NCI-H1436 (cell line): ENCODE results near the gene IFITM1.
"Not testable (repeated sequence)": the region's sequence is repeated elsewhere in the genome, so short reads cannot be mapped to it uniquely, and the experiment has no call there.

ENCODE experiments used
- DNase-seq: peaks from one replicate; lab custom pipeline; 2025; lab: John Stamatoyannopoulos, UW

IFITM1 gene

DNA sequence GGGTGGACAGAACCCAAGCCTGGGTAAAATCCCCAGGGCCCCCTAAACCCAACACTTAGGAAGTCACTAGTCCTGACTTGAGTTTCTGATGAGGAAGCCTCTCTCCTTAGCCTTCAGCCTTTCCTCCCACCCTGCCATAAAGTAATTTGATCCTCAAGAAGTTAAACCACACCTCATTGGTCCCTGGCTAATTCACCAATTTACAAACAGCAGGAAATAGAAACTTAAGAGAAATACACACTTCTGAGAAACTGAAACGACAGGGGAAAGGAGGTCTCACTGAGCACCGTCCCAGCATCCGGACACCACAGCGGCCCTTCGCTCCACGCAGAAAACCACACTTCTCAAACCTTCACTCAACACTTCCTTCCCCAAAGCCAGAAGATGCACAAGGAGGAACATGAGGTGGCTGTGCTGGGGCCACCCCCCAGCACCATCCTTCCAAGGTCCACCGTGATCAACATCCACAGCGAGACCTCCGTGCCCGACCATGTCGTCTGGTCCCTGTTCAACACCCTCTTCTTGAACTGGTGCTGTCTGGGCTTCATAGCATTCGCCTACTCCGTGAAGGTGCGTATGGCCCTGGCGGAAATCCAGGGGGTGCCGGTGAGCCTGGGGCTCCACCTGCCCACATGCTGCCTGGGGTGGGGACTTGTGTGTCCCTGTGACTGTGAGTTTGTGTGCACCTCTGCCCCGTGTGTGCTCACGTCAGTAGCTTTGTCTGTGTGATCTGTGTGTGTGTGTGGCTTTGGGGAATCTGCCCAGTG lies at the start of gene IFITM1:
Gene IFITM1 (plus strand): TSS at position 254 of the 767 bp plus-strand sequence. CDS start 131 bp downstream, at position 385.
- no peak for DNase-seq

DNA sequence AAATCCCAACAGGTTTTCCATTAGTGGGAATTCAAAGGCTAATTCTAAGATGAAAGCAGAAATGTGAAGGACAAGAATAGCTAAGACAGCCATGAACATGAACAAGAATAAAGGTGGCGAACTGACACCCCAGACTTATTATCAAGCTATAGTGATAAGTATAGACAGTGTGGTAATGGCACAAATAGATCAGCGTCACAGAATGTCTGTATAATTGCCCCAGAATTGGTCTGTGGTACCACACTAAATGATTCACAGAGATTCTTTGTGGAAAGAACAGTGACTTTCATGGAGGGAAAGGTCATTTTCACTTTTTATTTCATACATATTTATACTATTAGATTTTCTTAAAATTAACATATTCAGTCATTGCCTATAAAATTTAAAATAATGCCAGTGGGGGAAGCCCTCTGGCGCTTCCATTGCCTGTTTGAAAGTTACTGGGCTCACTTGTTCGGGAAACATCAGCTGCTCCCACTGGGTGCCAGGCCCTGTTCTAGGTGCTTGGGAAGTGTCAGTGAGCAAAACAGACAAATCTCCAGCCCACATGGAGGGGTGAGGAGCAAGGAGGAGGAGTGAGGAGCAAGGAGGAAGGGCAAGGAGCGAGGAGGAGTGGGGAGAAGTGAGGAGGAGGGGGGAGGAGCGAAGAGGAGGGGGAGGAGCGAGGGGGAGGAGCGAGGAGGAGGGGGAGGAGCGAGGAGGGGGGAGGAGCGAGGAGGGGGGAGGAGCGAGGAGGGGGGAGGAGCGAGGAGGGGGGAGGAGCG lies 47.0 kb upstream of the IFITM1 start:
- DNase-seq, result no peak

GRCh38 chr11:267491-267994 lies 46.3 kb upstream of the IFITM1 start:
- DNase-seq, result no peak

DNA sequence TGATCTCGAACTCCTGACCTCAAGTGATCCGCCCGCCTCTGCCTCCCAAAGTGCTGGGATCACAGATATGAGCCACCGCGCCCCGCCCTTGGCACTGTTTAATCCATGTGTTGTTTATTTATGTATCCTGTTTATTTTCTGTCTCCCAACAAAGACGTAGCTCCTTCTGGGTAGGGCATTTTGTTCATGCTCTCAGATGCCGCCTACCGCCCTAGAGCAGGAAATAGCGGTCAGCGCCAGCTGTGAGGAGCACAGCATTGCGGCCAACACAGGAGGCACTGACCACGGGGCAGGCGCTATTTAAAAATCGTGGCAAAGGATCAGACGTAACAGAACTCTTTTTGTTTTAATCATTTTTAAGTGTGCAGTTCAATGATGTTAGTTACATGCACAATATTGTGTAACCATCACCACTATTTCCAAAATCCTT lies 45.1 kb upstream of the IFITM1 start:
- not testable (repeated sequence) for DNase-seq

DNA sequence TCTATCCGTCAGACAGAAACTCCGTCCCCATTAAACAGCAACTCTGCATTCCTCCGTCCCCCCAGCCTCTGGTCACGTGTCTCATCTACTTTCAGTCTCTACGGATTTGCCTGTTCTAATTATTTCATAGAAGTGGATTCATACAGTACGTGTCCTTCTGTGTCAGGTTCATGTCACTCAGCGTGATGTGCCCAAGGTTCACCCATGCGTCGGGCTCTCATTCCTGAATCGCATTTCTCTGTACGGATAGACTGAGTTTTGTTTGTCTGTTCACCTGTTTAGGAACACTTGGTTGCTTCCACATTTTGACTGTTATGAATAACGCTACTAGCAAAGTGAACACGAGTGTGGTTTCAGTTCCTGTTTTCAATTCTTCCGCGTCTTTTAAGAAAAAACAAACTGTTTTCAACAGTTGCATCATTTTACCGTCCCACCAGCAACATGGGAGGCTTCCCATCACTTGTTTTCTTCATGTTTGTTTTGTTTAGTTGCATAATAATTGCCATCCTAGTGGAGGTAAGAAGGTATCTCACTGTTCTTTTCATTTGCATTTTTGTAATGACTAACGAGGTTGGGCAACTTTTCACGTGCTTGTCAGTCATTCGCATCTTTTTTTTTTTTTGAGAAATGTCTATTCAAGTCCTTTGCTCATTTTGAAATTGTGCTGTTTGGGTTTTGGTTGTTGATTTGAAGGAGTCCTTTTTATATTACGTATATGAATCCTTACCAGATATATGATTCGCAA lies 44.5 kb upstream of the IFITM1 start:
- DNase-seq, result no peak

DNA sequence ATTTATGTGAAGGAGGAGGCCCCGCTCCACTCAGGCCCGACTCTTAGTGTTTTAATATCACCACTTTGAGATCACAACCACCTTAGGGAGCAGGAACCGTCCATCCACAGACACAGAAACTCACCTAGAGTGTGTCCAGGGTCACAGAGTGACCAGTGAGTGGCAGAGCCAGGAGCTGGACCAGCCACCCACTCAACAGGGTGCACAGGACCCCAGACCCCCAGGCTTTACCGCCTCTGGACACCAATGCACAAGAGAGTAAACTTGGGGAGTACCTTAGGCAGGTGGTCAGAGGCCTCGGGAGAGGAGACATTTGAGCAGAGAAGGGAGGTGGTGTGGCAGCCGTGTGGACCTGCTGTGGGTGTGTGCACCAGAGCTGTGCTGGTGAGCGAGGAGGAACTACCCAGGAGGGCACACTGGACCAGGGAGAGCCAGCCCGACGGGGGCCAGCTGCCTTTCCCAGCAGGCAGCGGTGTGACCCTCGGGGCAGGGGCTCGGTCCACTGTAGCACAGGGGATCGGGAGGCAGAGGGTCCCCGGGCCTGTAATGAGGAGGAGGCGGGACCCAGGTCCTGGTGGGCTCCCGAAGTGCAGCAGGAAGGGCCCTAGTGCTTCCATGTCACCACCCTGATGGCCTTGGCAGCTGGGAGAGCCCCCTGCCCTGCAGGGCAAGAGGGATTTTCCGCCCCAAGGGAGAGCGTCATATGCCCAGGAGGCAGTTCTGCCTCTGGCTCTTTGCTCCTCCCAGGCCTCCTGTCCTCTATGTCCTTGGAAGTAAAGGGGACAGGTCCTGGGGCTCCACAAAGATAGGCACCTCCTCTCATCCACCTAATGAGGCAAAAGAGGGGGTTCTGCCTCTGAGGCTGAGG lies 43.2 kb upstream of the IFITM1 start:
- no peak for DNase-seq

- DNase-seq, result no peak
These were observed 42.5 kb upstream of the IFITM1 start for GRCh38 chr11:271319-271715.

GRCh38 chr11:272195-272930 lies 41.5 kb upstream of the IFITM1 start:
- DNase-seq, result no peak

- DNase-seq, result no peak
These were observed 41.0 kb upstream of the IFITM1 start for GRCh38 chr11:272931-273198.

- no peak for DNase-seq
These were observed 37.6 kb upstream of the IFITM1 start for GRCh38 chr11:276219-276618.

GRCh38 chr11:278001-278951 lies 35.6 kb upstream of the IFITM1 start, which contains the start of gene NLRP6:
NLRP6 (plus strand) TSS chr11:278407; CDS start chr11:278570, 163 bp downstream.
- DNase-seq, result no peak

DNA sequence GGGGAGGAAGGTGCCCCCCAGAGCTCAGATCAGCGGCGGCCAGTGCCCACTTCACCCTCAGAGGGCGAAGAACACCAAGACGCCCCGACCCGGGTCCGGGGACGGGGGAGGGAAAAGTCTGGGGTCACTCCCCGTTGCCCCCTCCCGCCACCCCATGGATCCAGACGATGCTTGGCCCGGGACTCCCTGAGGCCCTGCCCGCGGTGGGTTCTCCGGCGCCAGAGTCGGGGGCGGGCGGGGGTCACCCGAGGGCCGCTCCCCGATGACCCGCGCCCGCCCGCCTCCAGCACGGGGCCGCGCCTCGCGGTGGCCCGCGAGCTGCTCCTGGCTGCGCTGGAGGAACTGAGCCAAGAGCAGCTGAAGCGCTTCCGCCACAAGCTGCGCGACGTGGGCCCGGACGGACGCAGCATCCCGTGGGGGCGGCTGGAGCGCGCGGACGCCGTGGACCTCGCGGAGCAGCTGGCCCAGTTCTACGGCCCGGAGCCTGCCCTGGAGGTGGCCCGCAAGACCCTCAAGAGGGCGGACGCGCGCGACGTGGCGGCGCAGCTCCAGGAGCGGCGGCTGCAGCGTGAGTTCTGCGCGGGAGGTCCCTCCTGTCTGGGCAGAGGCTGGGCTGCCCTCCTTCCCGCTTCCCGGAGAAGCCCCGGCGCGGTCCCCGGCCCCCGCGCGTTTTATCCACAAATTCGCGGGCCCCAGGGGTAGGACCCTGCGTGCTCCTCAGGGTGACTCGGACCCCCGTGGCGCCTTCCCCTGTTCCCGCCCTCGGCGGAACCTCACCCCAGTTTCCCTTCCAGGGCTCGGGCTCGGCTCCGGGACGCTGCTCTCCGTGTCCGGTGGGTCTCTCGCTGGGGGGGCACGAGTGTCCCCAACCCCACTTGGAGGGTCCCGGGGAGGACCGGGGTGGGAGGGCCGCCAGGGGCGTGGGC lies 34.5 kb upstream of the IFITM1 start:
- no peak for DNase-seq

DNA sequence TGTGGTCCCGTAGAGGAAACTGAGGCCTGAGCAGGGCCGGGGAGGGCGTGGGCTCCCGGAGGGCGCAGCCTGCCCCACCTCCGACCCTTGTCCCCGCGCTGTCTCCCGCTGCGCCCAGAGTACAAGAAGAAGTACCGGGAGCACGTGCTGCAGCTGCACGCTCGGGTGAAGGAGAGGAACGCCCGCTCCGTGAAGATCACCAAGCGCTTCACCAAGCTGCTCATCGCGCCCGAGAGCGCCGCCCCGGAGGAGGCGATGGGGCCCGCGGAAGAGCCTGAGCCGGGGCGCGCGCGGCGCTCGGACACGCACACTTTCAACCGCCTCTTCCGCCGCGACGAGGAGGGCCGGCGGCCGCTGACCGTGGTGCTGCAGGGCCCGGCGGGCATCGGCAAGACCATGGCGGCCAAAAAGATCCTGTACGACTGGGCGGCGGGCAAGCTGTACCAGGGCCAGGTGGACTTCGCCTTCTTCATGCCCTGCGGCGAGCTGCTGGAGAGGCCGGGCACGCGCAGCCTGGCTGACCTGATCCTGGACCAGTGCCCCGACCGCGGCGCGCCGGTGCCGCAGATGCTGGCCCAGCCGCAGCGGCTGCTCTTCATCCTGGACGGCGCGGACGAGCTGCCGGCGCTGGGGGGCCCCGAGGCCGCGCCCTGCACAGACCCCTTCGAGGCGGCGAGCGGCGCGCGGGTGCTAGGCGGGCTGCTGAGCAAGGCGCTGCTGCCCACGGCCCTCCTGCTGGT lies 33.7 kb upstream of the IFITM1 start:
- DNase-seq, result no peak

DNA sequence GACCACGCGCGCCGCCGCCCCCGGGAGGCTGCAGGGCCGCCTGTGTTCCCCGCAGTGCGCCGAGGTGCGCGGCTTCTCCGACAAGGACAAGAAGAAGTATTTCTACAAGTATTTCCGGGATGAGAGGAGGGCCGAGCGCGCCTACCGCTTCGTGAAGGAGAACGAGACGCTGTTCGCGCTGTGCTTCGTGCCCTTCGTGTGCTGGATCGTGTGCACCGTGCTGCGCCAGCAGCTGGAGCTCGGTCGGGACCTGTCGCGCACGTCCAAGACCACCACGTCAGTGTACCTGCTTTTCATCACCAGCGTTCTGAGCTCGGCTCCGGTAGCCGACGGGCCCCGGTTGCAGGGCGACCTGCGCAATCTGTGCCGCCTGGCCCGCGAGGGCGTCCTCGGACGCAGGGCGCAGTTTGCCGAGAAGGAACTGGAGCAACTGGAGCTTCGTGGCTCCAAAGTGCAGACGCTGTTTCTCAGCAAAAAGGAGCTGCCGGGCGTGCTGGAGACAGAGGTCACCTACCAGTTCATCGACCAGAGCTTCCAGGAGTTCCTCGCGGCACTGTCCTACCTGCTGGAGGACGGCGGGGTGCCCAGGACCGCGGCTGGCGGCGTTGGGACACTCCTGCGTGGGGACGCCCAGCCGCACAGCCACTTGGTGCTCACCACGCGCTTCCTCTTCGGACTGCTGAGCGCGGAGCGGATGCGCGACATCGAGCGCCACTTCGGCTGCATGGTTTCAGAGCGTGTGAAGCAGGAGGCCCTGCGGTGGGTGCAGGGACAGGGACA lies 32.9 kb upstream of the IFITM1 start:
- no peak for DNase-seq

GRCh38 chr11:281486-282161 lies 32.2 kb upstream of the IFITM1 start:
- no peak for DNase-seq

DNA sequence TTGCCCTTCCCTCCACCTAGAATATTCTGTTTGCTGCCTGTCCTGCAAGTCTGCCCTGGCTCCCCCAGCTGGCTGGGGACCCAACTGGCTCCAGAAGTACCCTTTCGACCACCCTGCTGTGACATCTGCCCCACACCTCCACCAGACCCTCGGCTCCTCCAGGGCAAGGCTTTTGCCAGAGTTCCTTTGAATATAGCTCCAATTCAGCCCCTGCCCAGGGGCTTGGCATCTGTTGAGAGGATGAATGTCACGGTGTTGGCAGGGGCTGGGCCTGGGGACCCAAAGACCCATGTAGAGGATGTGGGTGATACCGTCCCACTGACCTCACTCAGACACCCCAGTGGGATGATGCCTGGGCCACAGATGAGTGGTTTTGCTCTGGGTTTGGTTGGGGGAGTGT lies 31.7 kb upstream of the IFITM1 start:
- no peak for DNase-seq
